Colonic mucosa (tissue), 4 donors: ENCODE measurements around the gene ACSF2. TPM values are rescaled to one million over a fixed set of nuclear protein-coding genes. Genes with fewer than 3 reads are reported as not detected.
A peak's percentile ranks its signal among the peaks of the same experiment; 100 is the strongest.

ENCODE experiments used
- DNase-seq: peaks from one replicate; pipeline ENCODE4 v3.0.0-alpha.2; 2020
- H3K27ac ChIP-seq: fragments of 200-600 bp; one replicate; pipeline ENCODE4 v1.8.0; 2021
- H3K27me3 ChIP-seq: fragments of 200-600 bp; one replicate; pipeline ENCODE4 v1.8.0; 2021
- H3K36me3 ChIP-seq: fragments of 200-600 bp; one replicate; pipeline ENCODE4 v1.8.0; 2021
- H3K4me1 ChIP-seq: fragments of 200-600 bp; one replicate; pipeline ENCODE4 v1.8.0; 2021; ENCODE audit warnings: mild to moderate bottlenecking
- H3K4me3 ChIP-seq: fragments of 200-600 bp; one replicate; pipeline ENCODE4 v1.8.0; 2021
- H3K9ac ChIP-seq, 2 donors: one replicate each; pipeline ENCODE4 v1.7.0; 2013; ENCODE audit warnings: control low read depth in 2 of 2, low read depth in 2 of 2, low read length in 2 of 2
- H3K9me3 ChIP-seq: fragments of 200-600 bp; one replicate; pipeline ENCODE4 v1.8.0; 2021
- CTCF ChIP-seq: fragments of 200-600 bp; IDR thresholded peaks from one replicate; pipeline ENCODE4 v1.8.0; 2022; ENCODE audit warnings: antibody characterized with exemption, mild to moderate bottlenecking
- intact Hi-C: fragments of 100-400 bp; cut with DNase I; formaldehyde crosslinking; loops from one replicate; pipeline ENCODE4 v1.14.1; 2022
- total RNA-seq, 2 donors: library from RNA; stranded (reverse); fragmentation: NEBNext Ultra II Directional in 1 of 2; extraction: Animal tissue kit (Norgen Biotek cat#: 25700) in 1 of 2; gene quantifications; one replicate each; pipeline ENCODE4 v1.2.1, GENCODE V29; 2021
- donor health status: healthy.
- donor health status: DM: no; HTN: no; CAD: no.
- donor health status: DM: no; HTN: no; CAD: no.

Gene ACSF2
- total RNA-seq, 2 donors from 2014 or later: 50.8 to 119 TPM

- no peak overlapping the region for H3K4me3 ChIP-seq
- peak overlapping the region; percentile 76 for H3K27ac ChIP-seq
- H3K36me3 ChIP-seq: no peaks in the 10 kb centered on the region
- TF ChIP-seq CTCF: no peak
- peaks cover 11% of the 10 kb centered on the region for H3K4me1 ChIP-seq
- no peak for DNase-seq
- peak overlapping the region; percentile 3 to 15 for H3K9ac ChIP-seq
- H3K27me3 ChIP-seq: no peaks in the 10 kb centered on the region
- H3K9me3 ChIP-seq: no peaks in the 10 kb centered on the region
- intact Hi-C loops: no loop called here
Measured at GRCh38 chr17:50421308-50422051, 4.5 kb upstream of the ACSF2 start.

GRCh38 chr17:50422738-50423137 lies 3.3 kb upstream of the ACSF2 start:
- H3K4me1 ChIP-seq: peaks cover 17% of the 10 kb centered on the region
- intact Hi-C loops: no loop called here
- no peak overlapping the region for H3K9ac ChIP-seq
- no peak overlapping the region for H3K4me3 ChIP-seq
- no peaks in the 10 kb centered on the region for H3K9me3 ChIP-seq
- no peak for TF ChIP-seq CTCF
- H3K27me3 ChIP-seq: no peaks in the 10 kb centered on the region
- DNase-seq: no peak
- no peak overlapping the region for H3K27ac ChIP-seq
- H3K36me3 ChIP-seq: no peaks in the 10 kb centered on the region

GRCh38 chr17:50423553-50424159 lies 2.4 kb upstream of the ACSF2 start:
- no peak overlapping the region for H3K9ac ChIP-seq
- intact Hi-C loops: no loop called here
- no peaks in the 10 kb centered on the region for H3K27me3 ChIP-seq
- DNase-seq: no peak
- H3K4me3 ChIP-seq: no peak overlapping the region
- H3K36me3 ChIP-seq: no peaks in the 10 kb centered on the region
- no peak overlapping the region for H3K27ac ChIP-seq
- H3K9me3 ChIP-seq: no peaks in the 10 kb centered on the region
- peaks cover 22% of the 10 kb centered on the region for H3K4me1 ChIP-seq
- no peak for TF ChIP-seq CTCF

GRCh38 chr17:50424246-50424995 lies 1.6 kb upstream of the ACSF2 start:
- no peaks in the 10 kb centered on the region for H3K9me3 ChIP-seq
- no peak overlapping the region for H3K27ac ChIP-seq
- peak overlapping the region; percentile 4 to 64 for H3K9ac ChIP-seq
- intact Hi-C loops: no loop called here
- H3K27me3 ChIP-seq: no peaks in the 10 kb centered on the region
- no peaks in the 10 kb centered on the region for H3K36me3 ChIP-seq
- DNase-seq: no peak
- H3K4me3 ChIP-seq: no peak overlapping the region
- no peak for TF ChIP-seq CTCF
- H3K4me1 ChIP-seq: peaks cover 22% of the 10 kb centered on the region

GRCh38 chr17:50424996-50425681 lies 879 bp upstream of the ACSF2 start:
- Histone ChIP-seq H3K4me1 (peaks cover 22% of the 10 kb centered on the region), H3K9me3 (no peaks in the 10 kb centered on the region), H3K9ac (peak overlapping the region; percentile 25 to 64), H3K27ac (peak overlapping the region; percentile 79), H3K27me3 (no peaks in the 10 kb centered on the region), H3K4me3 (peak overlapping the region; percentile 80), H3K36me3 (no peaks in the 10 kb centered on the region)
- DNase-seq: no peak
- intact Hi-C loops: no loop called here
- TF ChIP-seq CTCF: no peak
